Measurements from ENCODE around the gene ADNP. TPM values are rescaled to one million over a fixed set of nuclear protein-coding genes. Genes with fewer than 3 reads are reported as not detected.

ADNP gene
- total RNA-seq, 2 experiments from 2014 or later, result 58.8 to 63.3 TPM

DNA sequence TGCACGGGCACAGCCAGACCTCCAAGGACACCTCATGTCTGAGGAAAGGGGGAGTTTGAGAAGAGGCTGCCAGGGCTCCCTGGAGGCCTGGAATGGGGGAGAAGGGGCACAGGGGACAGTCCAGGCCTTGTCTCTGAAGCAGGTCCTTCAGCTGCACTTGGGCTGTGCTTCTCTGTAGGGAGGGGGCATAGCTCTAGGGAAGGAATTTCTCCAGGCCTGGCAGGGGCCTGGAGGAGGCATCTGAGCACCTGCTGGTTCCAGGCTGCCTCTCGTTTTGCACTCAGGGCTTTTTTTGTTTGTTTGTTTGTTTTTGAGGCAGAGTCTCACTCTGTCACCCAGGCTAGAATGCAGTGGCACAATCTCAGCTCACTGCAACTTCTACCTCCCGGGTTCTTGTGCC, 68.7 kb downstream of the ADNP start:
- no peak for DNase-seq
- H3K27me3 Mint-ChIP-seq, result no peaks in the 10 kb centered on the region
- no peaks in the 10 kb centered on the region for H3K9me3 Mint-ChIP-seq
- H3K27ac Mint-ChIP-seq, result no peak overlapping the region
- POLR2A ChIA-PET, result no interaction called here
- H3K4me3 Mint-ChIP-seq, result no peak overlapping the region
- H3K4me1 Mint-ChIP-seq, result no peaks in the 10 kb centered on the region
- CTCF ChIA-PET, result no interaction called here
- H3K36me3 Mint-ChIP-seq (ENCODE audit: low read depth), result no peaks in the 10 kb centered on the region

DNA sequence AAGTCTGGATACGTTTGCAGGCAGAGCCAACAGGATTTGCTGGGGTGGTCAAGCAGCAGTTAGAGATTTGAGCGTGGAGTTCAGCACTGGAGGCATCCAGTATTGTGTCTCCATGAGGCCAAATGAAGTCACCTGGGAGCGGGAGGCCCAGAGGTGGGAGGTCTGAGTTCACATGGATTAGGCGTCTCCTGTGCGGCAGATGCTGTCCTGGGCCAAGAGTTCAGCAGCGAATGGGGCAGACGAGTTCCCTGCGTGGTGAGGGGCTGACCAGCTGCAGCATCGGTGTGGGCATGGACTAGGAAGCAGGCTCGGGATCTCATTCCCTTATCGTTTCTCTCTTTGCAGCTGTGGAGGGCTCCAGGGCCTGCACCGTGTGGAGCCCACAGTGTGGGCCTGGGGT, 70.2 kb downstream of the ADNP start:
- no peaks in the 10 kb centered on the region for H3K9me3 Mint-ChIP-seq
- H3K4me3 Mint-ChIP-seq, result no peak overlapping the region
- H3K36me3 Mint-ChIP-seq (ENCODE audit: low read depth), result no peaks in the 10 kb centered on the region
- no peak for DNase-seq
- H3K27ac Mint-ChIP-seq, result no peak overlapping the region
- CTCF ChIA-PET, result interaction anchor here (1.6 kb wide), 1 partner anchor 68 kb away, joined by 3 read pairs; no protein-coding TSS in a partner anchor
- H3K27me3 Mint-ChIP-seq, result no peaks in the 10 kb centered on the region
- POLR2A ChIA-PET, result no interaction called here
- no peaks in the 10 kb centered on the region for H3K4me1 Mint-ChIP-seq

DNA sequence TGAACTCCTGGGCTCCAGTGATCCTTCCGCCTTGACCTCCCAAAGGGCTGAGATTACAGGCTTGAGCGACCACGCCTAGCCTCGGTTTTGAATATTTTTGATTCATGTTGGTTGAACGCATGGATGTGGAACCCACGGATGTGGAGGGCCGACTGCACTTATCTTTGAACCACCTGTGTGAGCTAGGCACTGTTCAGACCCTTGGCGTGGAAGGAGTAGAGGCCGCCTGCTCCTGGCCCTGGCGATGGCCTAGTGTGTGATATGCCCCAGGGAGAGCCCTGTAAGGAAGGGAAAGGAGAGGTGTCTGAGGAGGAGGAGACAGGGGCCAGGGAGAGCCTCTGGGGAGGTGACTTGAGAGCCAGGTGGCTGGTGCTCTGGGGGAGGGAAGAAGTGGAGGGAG, 72.1 kb downstream of the ADNP start:
- Mint-ChIP-seq H3K27me3 (no peaks in the 10 kb centered on the region), H3K4me3 (no peak overlapping the region), H3K9me3 (no peaks in the 10 kb centered on the region), H3K36me3 (ENCODE audit: low read depth) (no peaks in the 10 kb centered on the region), H3K27ac (no peak overlapping the region), H3K4me1 (peaks cover 2% of the 10 kb centered on the region)
- ChIA-PET POLR2A (no interaction called here), CTCF (no interaction called here)
- no peak for DNase-seq

DNA sequence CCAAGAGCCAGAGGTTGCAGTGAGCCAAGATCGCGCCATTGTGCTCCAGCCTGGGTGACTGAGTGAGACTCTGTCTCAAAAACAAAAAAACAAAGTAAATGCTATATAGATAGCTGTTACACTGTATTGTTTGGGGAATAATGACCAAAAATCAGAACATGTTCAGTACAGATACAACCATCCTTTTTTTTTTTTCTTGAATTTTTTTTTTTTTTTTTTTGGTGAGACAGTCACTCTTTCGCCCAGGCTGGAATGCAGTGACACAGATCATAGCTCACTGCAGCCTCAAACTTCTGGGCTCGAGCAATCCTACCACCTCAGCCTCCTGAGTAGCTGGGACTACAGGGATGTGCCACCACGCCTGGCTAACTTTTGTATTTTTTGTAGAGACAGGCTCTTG, 72.7 kb downstream of the ADNP start:
- CTCF ChIA-PET, result no interaction called here
- DNase-seq, result no peak
- Mint-ChIP-seq H3K9me3 (no peaks in the 10 kb centered on the region), H3K27me3 (no peaks in the 10 kb centered on the region), H3K4me1 (peaks cover 2% of the 10 kb centered on the region), H3K27ac (no peak overlapping the region), H3K36me3 (ENCODE audit: low read depth) (no peaks in the 10 kb centered on the region), H3K4me3 (no peak overlapping the region)
- POLR2A ChIA-PET, result no interaction called here

DNA sequence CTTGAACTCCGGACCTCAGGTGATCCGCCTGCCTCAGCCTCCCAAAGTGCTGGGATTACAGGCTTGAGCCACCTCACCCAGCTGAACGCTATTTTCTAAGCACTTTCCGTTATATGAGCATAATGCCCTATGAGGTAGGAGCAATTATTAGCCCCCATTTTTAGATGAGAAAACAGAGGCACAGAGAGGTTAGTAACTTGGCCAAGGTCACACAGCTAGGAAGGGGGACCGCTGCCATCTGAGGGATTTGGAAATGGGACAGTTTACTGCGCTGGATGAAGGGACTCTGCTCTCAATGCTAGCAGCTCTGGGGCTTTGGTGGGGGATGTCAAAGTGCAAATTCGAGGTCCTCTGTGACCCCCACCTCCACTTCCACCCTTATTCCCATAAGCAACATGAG, 73.9 kb downstream of the ADNP start:
- no peak for DNase-seq
- CTCF ChIA-PET, result interaction anchor here (0.6 kb wide), 1 partner anchor 718 kb away, joined by 3 read pairs; no protein-coding TSS in a partner anchor
- H3K27ac Mint-ChIP-seq, result no peak overlapping the region
- no peaks in the 10 kb centered on the region for H3K36me3 Mint-ChIP-seq (ENCODE audit: low read depth)
- H3K27me3 Mint-ChIP-seq, result no peaks in the 10 kb centered on the region
- H3K4me1 Mint-ChIP-seq, result peaks cover 2% of the 10 kb centered on the region
- no peak overlapping the region for H3K4me3 Mint-ChIP-seq
- no peaks in the 10 kb centered on the region for H3K9me3 Mint-ChIP-seq
- POLR2A ChIA-PET, result no interaction called here

DNA sequence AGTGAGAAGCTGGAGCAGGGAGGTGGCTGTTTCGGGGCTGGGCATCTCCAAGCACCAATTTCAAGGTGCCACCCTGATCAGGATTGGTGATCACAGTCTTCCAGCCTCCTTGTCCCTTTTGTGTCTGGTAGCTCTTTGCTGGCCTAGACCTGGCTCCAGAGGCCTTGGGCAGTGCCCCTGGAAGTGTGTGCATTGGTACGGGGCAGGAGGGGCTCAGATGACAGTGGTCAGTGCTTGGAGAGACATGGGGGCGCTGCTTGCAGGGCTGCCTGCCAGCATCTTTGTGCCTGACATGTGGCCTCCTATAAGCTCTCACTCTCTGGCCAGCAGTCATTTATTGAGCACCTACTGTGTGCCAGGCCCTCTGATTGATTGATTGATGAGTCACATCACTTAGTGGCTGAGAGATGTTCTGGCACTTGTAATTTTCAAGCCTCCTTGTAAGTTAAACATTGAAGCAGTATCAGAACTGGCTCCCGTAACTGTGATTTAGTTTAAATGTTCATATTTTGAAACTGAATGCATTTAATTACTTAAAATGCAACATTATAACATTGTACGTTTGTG, 74.7 kb downstream of the ADNP start:
- no peaks in the 10 kb centered on the region for H3K9me3 Mint-ChIP-seq
- ChIA-PET POLR2A (no interaction called here), CTCF (interaction anchor here (0.6 kb wide), 1 partner anchor 719 kb away, joined by 3 read pairs; no protein-coding TSS in a partner anchor)
- H3K36me3 Mint-ChIP-seq (ENCODE audit: low read depth), result no peaks in the 10 kb centered on the region
- DNase-seq, result no peak
- no peak overlapping the region for H3K4me3 Mint-ChIP-seq
- no peak overlapping the region for H3K27ac Mint-ChIP-seq
- no peaks in the 10 kb centered on the region for H3K27me3 Mint-ChIP-seq
- peaks cover 2% of the 10 kb centered on the region for H3K4me1 Mint-ChIP-seq

DNA sequence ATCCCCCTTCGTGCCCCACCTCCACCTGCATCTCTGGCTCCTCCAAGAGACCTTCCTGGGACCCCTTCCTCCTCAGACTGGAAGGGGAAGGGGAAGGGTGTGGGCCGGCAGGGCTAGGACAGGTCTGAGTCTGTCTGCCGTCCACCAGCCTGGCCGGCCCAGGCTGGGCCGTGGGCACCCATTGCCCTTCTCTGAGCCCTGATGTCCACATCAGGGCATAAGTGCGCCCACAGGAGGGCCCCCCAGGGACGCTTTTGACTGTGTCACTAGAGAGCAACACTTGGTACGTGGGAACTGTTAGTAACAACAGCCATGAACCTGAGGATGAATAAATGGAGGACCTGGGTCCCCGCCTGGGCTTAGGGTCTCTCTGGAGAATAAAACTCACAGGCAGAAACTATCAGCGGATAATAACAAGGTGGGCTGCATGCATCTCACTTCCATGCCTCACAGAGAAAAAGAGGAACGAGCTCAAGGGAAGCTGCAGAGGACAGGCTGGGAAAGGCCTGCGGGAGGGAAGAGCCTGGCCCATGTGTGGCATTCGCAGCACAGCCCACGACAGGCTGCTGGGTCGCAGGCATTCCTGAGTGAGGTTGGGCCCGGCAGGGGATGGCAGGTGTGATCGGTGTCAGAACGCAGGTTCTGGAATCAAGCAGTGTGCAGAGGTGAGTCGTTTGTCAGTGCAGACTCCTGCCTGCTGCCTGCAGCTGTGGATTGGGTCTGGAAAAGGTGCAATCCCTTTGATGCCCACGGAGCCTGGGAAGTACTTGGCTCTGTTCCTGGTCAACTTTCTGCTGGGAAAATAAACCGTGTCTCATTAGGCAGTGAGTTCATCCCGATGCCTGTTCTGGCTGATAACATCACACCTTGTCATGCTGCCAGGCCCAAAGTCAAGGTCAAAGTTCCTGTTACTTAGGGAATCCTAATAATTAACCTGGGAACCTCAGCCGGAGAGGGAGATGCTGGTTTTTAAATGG, 75.5 kb downstream of the ADNP start:
- Mint-ChIP-seq H3K9me3 (no peaks in the 10 kb centered on the region), H3K4me1 (peaks cover 2% of the 10 kb centered on the region), H3K27me3 (no peaks in the 10 kb centered on the region), H3K36me3 (ENCODE audit: low read depth) (no peaks in the 10 kb centered on the region), H3K4me3 (no peak overlapping the region), H3K27ac (no peak overlapping the region)
- POLR2A ChIA-PET, result no interaction called here
- DNase-seq, result no peak
- CTCF ChIA-PET, result no interaction called here

DNA sequence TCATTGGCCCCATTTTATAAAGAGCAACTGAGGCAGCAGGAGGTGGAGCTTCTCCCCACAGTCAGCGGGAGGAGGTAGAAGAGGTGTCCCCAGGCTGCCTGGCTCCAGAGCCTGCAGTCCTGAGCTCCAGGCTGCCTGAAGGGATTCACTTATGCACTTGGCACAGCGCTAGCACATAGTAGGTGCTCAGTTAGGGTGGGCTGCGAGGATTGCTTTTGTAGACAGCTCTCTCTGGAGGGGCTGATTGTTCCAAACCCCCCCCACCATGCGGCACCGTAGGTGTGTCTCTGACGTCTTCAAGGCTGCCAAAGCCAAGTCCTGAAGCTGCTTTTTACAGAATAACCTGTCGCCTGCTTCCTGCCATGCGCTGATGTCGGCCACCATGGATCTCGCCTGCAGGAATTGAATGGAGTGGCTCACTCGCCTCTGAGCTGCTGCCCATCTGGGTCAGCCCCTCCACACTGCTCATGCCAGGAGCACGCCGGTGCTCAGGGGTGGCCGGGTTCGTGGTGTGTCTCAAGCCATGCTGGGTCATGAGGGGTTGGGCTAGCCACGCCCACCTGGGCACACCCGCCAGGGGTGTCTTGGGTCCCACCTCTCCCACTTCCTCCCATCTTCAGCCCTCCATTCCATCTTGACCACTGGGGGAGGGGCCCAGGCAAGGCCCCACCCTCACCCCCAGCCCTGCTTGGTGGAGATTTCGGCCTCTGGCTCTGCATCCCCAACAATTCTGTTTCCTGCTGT, 76.6 kb downstream of the ADNP start:
- DNase-seq, result no peak
- Mint-ChIP-seq H3K4me3 (no peak overlapping the region), H3K4me1 (peaks cover 2% of the 10 kb centered on the region), H3K27me3 (no peaks in the 10 kb centered on the region), H3K36me3 (ENCODE audit: low read depth) (no peaks in the 10 kb centered on the region), H3K9me3 (no peaks in the 10 kb centered on the region), H3K27ac (no peak overlapping the region)
- POLR2A ChIA-PET, result no interaction called here
- CTCF ChIA-PET, result no interaction called here

DNA sequence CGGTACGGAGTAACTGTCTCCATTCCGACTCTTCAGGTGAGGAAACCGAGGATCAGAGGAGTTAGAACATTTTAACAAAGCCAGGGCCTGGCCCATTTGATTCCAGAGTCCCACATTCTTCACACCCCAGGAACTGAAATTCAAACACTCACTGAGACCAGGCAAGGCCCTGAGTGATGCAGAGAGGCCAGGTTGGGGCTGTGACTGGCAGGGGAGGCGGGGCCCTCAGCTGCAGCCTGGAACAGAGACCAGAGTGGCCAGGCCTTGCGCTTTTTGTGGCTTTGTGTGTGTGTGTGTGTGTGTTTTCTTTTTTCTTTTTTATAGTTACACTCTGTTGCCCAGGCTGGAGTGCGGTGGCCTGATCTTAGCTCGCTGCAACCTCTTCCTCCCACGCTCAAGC, 79.2 kb downstream of the ADNP start:
- no peak for DNase-seq
- ChIA-PET POLR2A (no interaction called here), CTCF (no interaction called here)
- H3K4me1 Mint-ChIP-seq, result peaks cover 2% of the 10 kb centered on the region
- no peaks in the 10 kb centered on the region for H3K9me3 Mint-ChIP-seq
- H3K4me3 Mint-ChIP-seq, result no peak overlapping the region
- no peaks in the 10 kb centered on the region for H3K27me3 Mint-ChIP-seq
- H3K27ac Mint-ChIP-seq, result no peak overlapping the region
- H3K36me3 Mint-ChIP-seq (ENCODE audit: low read depth), result no peaks in the 10 kb centered on the region

DNA sequence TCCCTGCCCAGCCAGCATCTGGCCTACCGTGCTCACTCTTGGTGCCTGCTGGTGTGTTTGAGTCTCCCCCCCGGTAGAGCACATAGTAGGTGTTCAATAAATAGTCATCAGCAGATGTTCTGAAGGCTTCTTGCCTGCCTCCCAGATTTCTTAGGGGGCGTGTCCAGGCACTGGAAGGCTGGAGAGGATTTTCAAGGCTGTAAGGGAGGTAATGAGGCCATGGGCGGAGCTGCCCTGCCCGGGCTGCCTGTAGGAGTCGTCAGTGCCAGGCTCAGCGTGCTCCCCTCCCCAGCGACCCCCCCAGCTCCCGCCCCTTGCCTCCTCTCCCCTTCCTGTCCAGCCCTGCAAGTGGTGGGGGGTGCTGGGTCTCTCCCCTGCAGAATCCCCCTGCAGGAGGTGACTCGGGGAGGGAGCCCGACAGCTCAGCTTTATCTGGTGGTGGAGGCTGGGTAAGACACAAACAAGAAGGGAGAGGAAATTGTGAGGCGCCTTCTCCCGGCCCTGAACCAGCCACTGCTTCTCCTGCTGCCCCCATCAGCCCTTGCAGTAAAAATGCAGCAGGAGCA, 80.4 kb downstream of the ADNP start:
- POLR2A ChIA-PET, result no interaction called here
- no peaks in the 10 kb centered on the region for H3K27me3 Mint-ChIP-seq
- CTCF ChIA-PET, result no interaction called here
- no peak for DNase-seq
- no peaks in the 10 kb centered on the region for H3K36me3 Mint-ChIP-seq (ENCODE audit: low read depth)
- H3K27ac Mint-ChIP-seq, result no peak overlapping the region
- H3K9me3 Mint-ChIP-seq, result no peaks in the 10 kb centered on the region
- H3K4me3 Mint-ChIP-seq, result no peak overlapping the region
- peaks cover 4% of the 10 kb centered on the region for H3K4me1 Mint-ChIP-seq

DNA sequence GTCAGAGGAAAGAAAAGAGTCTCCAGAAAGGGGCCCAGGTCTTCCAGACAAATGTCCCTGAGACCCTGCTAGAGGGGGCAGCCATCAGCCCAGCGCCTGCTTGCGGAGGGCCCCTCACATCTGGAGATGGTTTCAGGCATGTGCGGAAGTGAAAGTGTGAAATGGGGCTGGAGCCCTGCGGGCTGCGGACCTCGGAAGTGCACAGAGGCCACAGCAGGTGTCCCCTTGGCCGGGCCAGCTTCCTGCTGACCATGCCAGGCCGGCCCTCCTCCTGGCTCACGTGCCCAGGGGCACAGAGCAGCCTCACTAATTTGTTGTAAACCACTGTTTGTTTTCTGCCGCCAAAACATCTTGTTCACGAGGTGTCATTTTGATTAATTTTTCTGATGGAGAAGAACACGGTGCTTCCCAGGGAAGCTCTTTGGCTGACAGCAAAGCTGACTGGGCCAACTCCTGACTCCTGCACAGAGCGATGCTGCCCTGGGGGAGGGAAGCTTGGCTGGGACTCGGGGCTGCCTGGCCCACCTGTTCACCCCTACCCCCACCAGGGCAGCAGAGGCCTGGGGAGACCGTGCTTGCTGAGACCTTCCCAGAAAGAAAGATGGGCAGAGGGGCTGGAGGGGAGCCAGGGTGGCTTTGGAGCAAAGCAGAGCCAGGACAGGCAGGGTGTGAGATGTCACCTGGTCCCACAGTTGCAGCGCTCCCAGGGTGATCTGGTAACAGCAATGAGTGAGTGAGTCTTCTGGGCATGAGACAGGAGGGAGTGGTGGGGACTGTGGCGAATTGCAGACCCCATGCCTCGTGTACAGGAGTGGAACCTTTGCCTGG, 82.2 kb downstream of the ADNP start:
- Mint-ChIP-seq H3K9me3 (no peaks in the 10 kb centered on the region), H3K4me1 (peaks cover 17% of the 10 kb centered on the region), H3K4me3 (no peak overlapping the region), H3K36me3 (ENCODE audit: low read depth) (no peaks in the 10 kb centered on the region), H3K27me3 (no peaks in the 10 kb centered on the region), H3K27ac (no peak overlapping the region)
- CTCF ChIA-PET, result no interaction called here
- POLR2A ChIA-PET, result no interaction called here
- no peak for DNase-seq

DNA sequence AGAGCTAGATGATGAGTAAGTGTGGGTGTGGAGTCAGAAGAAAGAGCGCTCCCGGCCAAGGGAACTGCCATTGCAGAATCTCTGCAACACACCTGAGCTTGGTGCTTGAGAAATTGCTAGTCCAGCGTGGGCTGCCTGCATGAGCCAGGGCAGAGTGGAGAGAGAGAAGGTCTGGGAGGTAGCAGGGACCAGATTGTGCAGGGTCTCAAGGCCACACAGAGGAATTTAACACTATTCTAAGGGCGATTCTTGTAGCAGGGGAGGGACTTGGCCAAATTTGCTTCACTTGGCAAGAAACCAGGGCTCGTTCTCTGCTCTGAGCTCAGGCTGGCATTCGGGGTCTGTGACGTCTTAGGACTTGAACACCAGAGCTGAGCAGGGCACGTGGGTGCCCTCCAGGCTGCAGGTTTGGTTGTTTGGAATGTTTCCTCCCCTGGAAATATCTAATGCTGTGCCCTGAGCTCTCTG, 82.9 kb downstream of the ADNP start:
- Mint-ChIP-seq H3K9me3 (no peaks in the 10 kb centered on the region), H3K36me3 (ENCODE audit: low read depth) (no peaks in the 10 kb centered on the region), H3K4me3 (no peak overlapping the region), H3K27me3 (no peaks in the 10 kb centered on the region), H3K27ac (no peak overlapping the region), H3K4me1 (peaks cover 21% of the 10 kb centered on the region)
- DNase-seq, result no peak
- ChIA-PET CTCF (interaction anchor here (0.5 to 1.4 kb wide), 3 partner anchors 30 to 168 kb away, joined by 3 to 4 read pairs (median 3); no protein-coding TSS in a partner anchor), POLR2A (interaction anchor here (1.5 kb wide), 1 partner anchor 110 kb away, joined by 3 read pairs; the partner anchor contains the start of gene DPM1)
